Vagina (tissue), 2 donors: ENCODE measurements around the gene SMIM30. TPM values are rescaled to one million over a fixed set of nuclear protein-coding genes. Genes with fewer than 3 reads are reported as not detected.

Experiments used
- DNase-seq, 2 donors: peaks; one replicate each; pipeline ENCODE4 v3.0.0-alpha.2; 2017; ENCODE audit errors: extremely low spot score in 2 of 2
- H3K27ac ChIP-seq: fragments of 200-600 bp; sonication (generic); one replicate; pipeline ENCODE4 v1.5.1; 2019
- H3K27me3 ChIP-seq: fragments of 200-600 bp; sonication (generic); one replicate; pipeline ENCODE4 v1.5.1; 2019
- H3K36me3 ChIP-seq, 2 donors: fragments of 200-600 bp; sonication (generic); one replicate each; pipeline ENCODE4 v1.5.1; 2017 to 2019
- H3K4me1 ChIP-seq: fragments of 200-600 bp; sonication (generic); one replicate; pipeline ENCODE4 v1.5.1; 2019
- H3K4me3 ChIP-seq, 2 donors: fragments of 200-600 bp; sonication (generic); 1 replicate in 1 of 2; 2 replicates in 1 of 2; pipeline ENCODE4 v1.5.1; 2016 to 2019
- H3K9me3 ChIP-seq: fragments of 200-600 bp; sonication (generic); one replicate; pipeline ENCODE4 v1.5.1; 2019
- CTCF ChIP-seq, 3 experiments: fragments of 450-650 bp in 2 of 3; fragments of 200-600 bp in 1 of 3; sonication (generic) in 1 of 3; IDR thresholded peaks; one replicate each; pipeline ENCODE4 v1.5.1; 2017 to 2019; ENCODE audit warnings: antibody characterized with exemption in 3 of 3, mild to moderate bottlenecking in 2 of 3, moderate library complexity in 2 of 3
- POLR2A ChIP-seq, 2 donors: fragments of 450-650 bp; IDR thresholded peaks; one replicate each; pipeline ENCODE4 v1.6.1; 2017; ENCODE audit warnings: antibody characterized with exemption in 2 of 2, mild to moderate bottlenecking in 2 of 2, moderate library complexity in 2 of 2
- POLR2AphosphoS5 ChIP-seq, 2 donors: sonication (generic); formaldehyde crosslinking; IDR thresholded peaks; one replicate each; pipeline ENCODE4 v1.9.0; 2017; ENCODE audit warnings: antibody characterized with exemption in 2 of 2, mild to moderate bottlenecking in 2 of 2, low read depth in 1 of 2; ENCODE audit not compliant: insufficient read depth in 1 of 2
- intact Hi-C: fragments of 100-400 bp; cut with DNase I; formaldehyde crosslinking; loops from one replicate; pipeline ENCODE4 v1.15.1; 2023
- total RNA-seq: library from RNA; depleted of rRNA; stranded (reverse); fragments of >200 nt; gene quantifications from one replicate; pipeline ENCODE4 v1.2.3, GENCODE V29; 2016

The SMIM30 gene
- total RNA-seq, 1 donor from 2014 or later: 15.7 TPM

GRCh38 chr7:113093561-113093960 lies 24.8 kb downstream of the SMIM30 start:
- DNase-seq: no peak
- TF ChIP-seq POLR2AphosphoS5 (IDR thresholded peaks at IDR 0.05; ENCODE audit: insufficient read depth in 1 of 2, low read depth in 1 of 2) (no peak), CTCF (IDR thresholded peaks at IDR 0.05) (no peak), POLR2A (IDR thresholded peaks at IDR 0.05) (no peak)
- Histone ChIP-seq H3K36me3 (no peaks in the 10 kb centered on the region), H3K4me3 (no peak overlapping the region), H3K27ac (no peak overlapping the region), H3K4me1 (no peaks in the 10 kb centered on the region), H3K27me3 (no peaks in the 10 kb centered on the region), H3K9me3 (no peaks in the 10 kb centered on the region)
- intact Hi-C loops: no loop called here

GRCh38 chr7:113092762-113093161 lies 25.6 kb downstream of the SMIM30 start:
- intact Hi-C loops: no loop called here
- TF ChIP-seq CTCF (IDR thresholded peaks at IDR 0.05): no peak
- no peak for TF ChIP-seq POLR2AphosphoS5 (IDR thresholded peaks at IDR 0.05; ENCODE audit: insufficient read depth in 1 of 2, low read depth in 1 of 2)
- no peak for TF ChIP-seq POLR2A (IDR thresholded peaks at IDR 0.05)

GRCh38 chr7:113087071-113087998 lies 31.0 kb downstream of the SMIM30 start:
- DNase-seq: no peak
- Histone ChIP-seq H3K4me3 (peak overlapping the region; percentile 52 to 54), H3K27me3 (no peaks in the 10 kb centered on the region), H3K36me3 (no peaks in the 10 kb centered on the region), H3K4me1 (no peaks in the 10 kb centered on the region), H3K27ac (peak overlapping the region; percentile 16), H3K9me3 (no peaks in the 10 kb centered on the region)
- intact Hi-C loops: no loop called here
- TF ChIP-seq CTCF (IDR thresholded peaks at IDR 0.05) (no peak), POLR2A (IDR thresholded peaks at IDR 0.05) (no peak), POLR2AphosphoS5 (IDR thresholded peaks at IDR 0.05; ENCODE audit: insufficient read depth in 1 of 2, low read depth in 1 of 2) (peak in 1 of 2 donors; percentile 12)

More at GRCh38 chr7:113092762-113093161, 25.6 kb downstream of the SMIM30 start:
- H3K27ac ChIP-seq: no peak overlapping the region
- no peaks in the 10 kb centered on the region for H3K9me3 ChIP-seq
- H3K4me1 ChIP-seq: no peaks in the 10 kb centered on the region
- no peaks in the 10 kb centered on the region for H3K27me3 ChIP-seq
- no peaks in the 10 kb centered on the region for H3K36me3 ChIP-seq
- no peak overlapping the region for H3K4me3 ChIP-seq
- DNase-seq: no peak

GRCh38 chr7:113086431-113086888 lies 31.9 kb downstream of the SMIM30 start, which contains the start of gene GPR85:
TSS of gene GPR85 (minus strand) at chr7:113086827. CDS start at chr7:113084721, 2,106 bp downstream.
- Histone ChIP-seq H3K4me1 (no peaks in the 10 kb centered on the region), H3K9me3 (no peaks in the 10 kb centered on the region), H3K27me3 (no peaks in the 10 kb centered on the region), H3K4me3 (peak within 1 kb of the TSS; percentile 52 to 54), H3K27ac (peak within 1 kb of the TSS; percentile 32), H3K36me3 (no peaks in the 10 kb centered on the region)
- TF ChIP-seq CTCF (IDR thresholded peaks at IDR 0.05) (no peak), POLR2AphosphoS5 (IDR thresholded peaks at IDR 0.05; ENCODE audit: insufficient read depth in 1 of 2, low read depth in 1 of 2) (no peak), POLR2A (IDR thresholded peaks at IDR 0.05) (no peak)
- DNase-seq: no peak
- intact Hi-C loops: no loop called here
